HL-60/S4 treated with phorbol 12-myristate 13-acetate at 8.2 ng/mL for 4 days and 3 days (cell line): ENCODE data around the gene FUBP1.
"Not testable (repeated sequence)": the region's sequence is repeated elsewhere in the genome, so short reads cannot be mapped to it uniquely, and the experiment has no call there.

Experiments
- in situ Hi-C: fragments of 300-500 bp; cut with MboI; formaldehyde crosslinking; loops from 2 replicates; pipeline ENCODE4 v1.15.0; 2022; ENCODE audit warnings: low sequenced_read_pairs

Gene FUBP1

DNA sequence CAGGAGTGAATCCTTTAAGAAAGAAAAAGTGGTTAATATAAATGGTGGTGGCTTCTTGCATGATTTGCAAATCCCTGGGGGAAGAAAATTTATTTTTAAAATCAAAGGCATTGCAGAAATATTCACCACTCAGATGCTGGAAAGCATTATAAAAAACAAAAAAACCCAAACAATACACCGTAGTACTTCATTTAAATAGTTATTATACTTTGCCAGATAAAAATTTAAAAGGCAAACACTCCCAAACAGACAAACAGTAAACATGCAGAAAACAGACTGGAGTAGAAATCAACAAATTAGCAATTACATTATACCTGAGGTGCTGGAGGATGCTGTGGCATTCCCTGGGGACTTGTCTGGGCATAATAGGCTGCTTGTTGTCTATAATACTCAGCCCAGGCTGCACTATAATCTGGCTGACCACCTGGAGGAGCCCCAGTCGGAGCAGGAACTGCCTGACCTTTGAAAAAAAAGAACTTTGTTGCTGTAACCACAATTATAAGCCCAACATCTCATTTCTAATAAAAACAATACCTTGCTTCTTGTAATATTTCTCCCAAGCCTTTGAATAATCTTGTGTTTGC, 29.9 kb downstream of the FUBP1 start:
- in situ Hi-C loops: no loop called here

DNA sequence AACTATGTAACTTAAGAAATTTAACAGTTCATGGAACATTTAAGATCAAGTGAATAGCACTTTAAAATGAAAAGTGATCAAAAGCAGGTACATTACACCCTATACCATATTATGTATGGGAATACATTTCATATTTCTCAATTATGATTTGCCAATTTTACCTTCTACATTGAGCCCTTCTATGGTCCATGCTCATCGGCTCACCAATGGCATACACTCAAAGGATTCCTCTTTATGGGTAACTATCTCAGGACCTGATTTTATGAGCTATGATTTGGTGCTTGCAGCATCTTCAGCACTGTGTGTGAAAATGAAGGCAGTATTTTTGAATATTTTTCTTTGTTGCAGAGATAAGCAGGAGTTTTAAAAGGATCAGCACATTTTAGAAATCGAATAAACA, 33.5 kb downstream of the FUBP1 start:
- in situ Hi-C loops: no loop called here

DNA sequence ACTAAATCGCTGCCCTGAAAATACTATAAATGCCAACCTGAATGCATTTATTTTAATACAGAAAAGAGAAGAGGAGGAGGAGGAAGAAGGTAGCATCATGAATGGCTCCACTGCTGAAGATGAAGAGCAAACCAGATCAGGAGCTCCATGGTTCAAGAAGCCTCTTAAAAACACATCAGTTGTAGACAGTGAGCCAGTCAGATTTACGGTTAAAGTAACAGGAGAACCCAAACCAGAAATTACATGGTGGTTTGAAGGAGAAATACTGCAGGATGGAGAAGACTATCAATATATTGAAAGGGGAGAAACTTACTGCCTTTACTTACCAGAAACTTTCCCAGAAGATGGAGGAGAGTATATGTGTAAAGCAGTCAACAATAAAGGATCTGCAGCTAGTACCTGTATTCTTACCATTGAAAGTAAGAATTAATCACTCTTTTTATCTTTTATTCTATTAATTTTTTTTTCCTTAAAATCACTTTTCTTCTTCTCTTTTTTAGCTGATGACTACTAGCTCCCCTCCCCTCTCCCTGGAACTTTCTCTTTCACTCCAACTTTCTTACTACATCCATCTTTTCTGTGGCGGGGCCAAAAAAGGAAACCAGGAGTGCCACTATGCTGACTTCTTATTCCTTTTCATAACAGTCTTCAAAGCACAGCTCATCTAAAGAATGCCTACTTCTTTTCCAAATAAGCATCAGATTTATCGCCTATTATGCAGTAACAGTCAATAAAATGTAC, 36.3 kb downstream of the FUBP1 start:
- in situ Hi-C loops: no loop called here

DNA sequence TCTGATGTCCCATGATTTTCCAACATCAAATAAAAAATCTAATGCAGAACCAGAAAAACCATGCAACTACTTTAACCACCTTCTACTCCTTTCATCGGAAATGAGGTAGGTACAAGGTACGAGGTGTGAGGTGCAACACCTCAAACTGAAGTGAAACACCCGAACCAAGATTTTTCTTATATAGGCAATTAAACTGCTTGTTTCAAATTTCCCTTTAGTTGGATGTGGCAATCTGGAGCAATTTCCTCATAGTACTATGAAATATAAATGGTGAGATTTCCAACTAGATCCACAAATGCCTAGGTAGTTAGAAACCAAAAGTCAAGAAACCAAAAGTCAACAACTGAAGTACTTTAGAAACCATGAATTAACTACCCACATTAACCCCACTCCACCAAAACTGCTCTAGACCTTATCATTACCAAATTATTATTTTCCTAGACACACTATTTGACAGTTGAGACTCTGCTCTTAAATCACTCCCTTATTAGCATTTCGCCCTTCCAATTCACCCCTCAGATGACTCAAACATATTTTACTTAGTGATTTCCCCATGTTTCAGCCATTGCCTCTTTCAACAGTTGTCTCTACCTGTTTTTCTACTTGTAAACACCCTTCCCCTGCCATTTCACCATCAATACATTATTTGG, 37.8 kb downstream of the FUBP1 start:
- in situ Hi-C loops: no loop called here

DNA sequence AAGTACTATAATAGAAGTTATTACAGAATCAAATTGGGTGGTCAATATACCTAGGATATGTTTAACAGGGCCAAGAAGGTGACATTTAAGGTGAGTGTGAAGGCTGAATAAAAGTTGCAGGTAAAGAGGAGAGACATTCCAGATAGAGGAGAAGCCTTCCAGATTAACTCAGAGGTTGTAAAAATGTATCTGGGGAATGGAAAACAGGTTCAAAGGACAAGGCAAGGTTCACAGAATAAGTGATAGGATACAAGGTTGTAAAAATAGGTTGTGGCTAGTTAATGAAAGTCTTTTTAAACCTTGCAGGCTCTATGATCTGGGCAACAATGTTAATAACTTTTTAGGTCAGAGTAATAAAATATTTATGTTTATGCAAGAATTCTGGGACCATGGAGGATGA, 40.2 kb downstream of the FUBP1 start:
- in situ Hi-C loops: no loop called here

DNA sequence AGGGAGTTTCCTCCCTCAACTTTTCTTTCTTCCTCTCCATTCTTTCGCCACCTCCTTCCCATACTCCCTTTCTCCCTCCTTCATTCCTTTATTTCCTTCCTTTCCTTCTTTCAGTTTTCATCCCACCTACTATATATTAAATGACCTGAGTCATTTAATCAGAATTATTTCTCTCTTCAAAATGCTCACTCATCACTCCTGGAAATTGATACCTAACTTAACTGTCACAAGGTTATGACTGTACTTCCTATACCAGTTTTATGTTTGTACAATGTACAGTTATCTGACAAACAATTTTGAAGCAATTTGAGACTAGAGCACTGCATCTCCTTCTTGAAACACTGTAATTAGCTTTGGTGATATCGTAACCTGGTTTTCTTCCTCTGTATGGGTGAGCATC, 49.1 kb downstream of the FUBP1 start:
- in situ Hi-C loops: no loop called here

DNA sequence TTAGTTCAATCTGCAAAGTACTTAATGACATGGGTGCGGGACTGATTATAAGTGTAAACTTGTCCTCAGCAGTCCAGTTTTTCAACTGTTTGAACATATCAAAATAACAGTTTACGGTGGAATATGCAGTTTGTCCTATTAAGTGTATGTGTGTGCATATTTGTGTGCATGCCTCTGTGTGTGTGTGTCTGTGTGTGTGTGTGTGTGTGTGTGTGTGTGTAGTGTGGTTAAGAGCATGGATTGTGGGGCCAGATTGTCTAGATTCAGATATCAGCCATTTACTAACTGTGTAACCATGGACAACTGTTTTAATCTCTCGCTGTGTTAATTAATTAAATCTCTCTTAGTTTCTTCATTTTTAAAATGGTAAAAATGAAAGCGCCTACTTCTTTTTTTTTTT, 51.5 kb downstream of the FUBP1 start:
- in situ Hi-C loops: no loop called here

DNA sequence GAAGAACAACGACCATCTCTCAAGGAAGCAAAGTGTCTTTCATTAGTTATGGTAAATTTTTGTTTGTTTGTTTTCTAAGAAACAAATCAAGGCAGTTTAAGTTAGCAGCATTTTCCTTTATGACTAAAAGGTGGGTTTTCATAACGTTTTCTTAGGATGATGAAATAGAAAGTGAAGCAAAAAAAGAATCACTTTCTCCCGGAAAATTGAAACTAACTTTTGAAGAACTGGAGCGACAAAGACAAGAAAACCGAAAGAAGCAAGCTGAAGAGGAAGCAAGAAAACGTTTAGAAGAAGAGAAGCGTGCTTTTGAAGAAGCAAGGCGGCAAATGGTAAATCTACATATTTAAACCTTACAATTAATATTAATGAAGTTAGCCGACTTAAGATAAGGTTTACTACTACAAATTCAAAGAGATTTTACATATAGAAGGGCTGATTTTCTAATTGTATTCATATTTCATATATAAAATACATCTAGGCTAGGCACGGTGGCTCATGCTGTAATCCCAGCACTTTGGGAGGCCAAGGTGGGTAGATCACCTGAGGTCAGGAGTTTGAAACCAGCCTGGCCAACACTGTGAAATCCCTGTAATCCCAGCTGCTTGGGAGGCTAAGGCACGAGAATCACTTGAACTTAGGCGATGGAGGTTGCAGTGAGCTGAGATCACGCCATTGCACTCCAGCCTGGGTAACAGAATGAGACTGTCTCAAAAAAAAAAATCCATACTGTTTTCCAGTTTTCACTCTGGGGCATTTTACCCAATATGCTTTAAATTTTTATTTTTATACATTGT, 52.1 kb downstream of the FUBP1 start:
- in situ Hi-C loops: no loop called here

DNA sequence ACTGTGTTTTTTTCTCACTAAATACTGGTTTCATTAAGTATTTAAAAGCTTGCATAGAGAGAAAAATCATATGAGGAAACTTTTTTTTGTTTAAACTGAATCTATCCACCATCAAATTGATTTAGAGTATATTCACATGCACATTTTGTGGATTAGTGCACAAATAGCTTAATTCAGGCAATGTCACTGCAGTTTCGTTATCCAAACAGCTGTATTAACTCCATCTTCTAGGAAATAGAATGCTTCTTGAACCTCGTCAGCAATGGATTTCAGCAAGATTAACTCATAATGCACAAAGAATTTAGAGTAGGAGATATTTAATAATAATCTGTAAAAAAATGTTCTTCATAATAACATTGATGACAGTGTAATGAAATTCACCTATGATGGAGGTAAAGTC, 52.9 kb downstream of the FUBP1 start:
- in situ Hi-C loops: no loop called here

DNA sequence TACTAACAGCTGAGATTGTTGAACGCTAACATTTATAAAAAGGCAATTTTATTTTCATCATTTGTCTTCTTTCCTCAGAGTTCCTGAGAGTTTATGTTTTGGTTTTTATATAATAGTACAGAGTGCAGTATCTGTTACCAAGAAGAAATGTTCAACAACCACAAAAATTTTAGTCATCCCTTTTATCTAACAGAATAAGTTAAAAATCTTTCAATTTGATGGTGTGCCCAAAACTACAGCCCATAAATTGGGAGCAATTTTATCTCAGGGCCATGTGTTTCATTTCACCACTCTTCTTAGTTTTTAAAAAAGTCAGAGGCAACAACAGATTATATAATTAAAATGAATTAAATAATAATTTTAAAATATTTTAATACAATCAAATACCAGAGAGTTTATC, 53.4 kb downstream of the FUBP1 start:
- in situ Hi-C loops: no loop called here

DNA sequence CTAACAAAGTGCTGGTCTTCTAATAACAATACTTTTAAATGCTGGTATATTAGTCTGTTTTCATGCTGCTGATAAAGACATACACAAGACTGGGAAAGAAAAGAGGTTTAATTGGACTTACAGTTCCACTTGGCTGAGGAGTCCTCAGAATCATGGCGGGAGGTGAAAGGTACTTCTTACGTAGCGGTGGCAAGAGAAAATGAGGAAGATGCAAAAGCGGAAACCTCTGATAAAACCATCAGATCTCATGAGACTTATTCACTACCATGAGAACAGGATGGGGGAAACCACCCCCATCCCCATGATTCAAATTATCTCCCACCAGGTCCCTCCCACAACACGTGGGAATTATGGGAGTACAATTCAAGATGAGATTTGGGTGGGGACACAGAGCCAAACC, 60.0 kb downstream of the FUBP1 start:
- in situ Hi-C loops: not testable (repeated sequence)

DNA sequence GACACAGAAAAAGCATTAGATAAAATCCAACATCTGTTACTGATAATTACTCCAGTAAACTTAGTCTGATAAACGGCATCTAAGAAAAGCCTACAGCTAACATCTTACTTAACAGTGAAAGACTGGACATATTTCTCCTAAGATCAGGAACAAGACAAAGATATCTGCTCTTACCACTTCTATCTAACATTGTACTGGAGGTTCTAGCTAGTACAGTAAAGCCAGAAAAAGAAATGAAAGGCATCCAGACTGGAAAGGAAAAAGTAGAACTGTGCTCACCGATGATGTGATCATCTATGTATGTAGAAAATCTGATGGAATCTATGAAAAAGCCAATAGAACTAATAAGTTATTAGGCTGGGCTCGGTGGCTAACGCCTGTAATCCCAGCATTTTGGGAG, 68.8 kb downstream of the FUBP1 start:
- in situ Hi-C loops: no loop called here

DNA sequence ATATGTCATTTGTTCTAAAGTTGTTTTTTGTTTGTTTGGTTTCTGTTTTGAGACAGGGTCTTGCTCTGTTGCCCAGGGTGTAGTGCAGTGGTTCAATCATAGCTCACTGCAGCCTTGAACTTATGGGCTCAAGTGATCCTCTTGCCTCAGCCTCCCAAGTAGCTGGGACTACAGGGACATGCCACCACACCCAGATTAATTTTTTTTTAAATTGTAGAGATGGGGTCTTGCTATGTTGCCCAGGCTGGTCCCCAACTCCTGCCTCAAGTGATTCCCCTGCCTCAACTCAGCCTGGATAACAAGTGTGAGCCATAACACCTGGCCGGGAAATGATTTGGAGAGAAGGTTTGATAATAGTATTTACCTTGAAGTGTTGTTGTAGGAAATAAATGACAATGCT, 72.2 kb downstream of the FUBP1 start:
- in situ Hi-C loops: no loop called here

DNA sequence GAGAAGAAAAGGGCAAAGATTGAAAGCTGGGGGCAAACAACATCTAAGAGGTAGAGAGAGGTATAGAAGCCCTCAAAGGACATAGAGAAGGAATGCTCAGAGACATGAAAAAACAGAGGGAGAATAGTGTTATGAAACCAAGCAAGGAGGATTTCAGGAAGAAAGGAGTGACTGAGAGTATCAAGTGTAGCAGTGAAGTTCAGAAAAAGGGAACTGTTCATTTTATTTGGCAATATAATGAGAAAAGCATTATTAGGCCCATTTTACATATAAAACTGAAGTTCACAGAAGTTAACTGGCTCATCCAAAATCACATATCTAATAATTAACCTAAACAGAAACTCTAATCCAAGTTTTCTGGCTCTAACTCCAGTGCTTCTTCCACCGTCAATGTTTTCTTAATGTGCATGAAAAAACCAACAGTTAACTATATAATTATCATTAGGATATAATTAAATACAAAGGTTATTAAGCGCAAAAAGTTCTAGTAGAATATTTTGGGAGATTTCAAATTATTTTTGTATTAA, 72.8 kb downstream of the FUBP1 start:
- in situ Hi-C loops: no loop called here

DNA sequence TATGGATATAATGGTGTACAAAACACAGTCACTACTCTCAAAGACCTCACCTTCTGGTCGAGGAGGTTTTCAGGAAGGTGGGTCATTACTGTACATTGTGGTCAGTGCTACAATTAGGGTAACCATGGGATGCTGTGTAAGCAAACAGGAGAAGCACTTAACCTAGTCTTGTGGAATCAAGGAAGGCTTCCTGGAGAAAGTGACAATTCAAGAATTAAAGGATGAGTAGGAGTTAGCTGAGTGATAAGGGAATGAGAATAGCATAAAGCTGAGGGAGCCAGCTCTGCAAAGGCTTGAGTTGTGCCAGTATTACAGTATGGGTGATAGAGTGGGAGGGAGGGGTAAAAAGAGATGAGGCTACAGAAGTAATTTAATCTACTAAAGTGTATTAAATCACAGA, 73.3 kb downstream of the FUBP1 start:
- in situ Hi-C loops: no loop called here

DNA sequence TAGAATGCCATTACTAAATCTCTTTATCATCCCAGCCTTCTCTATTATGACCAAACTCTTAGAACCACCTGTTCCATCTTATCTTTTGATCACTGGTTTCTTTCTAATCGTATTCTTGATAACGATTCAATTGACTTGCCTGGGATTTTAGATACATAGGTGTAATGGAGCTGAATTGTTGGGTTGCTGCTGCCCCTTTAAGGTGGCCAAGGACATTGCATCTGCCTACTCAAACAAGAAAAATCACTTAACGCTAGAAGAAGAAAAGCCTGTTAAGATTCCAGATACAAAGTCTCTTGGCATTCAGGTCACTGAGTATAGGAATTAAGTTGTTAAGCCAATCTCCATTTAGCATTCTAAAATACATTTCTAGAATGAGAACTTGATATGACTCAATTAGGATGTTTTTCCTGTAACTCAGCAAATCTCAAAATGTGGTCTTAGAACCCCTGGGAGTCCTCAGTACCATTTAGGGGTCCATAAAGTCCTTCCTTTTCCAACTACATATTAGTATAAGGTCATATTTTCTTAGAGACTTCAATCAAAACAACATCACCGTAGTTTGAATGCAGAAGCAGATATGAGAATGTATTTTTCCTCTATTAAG, 78.1 kb downstream of the FUBP1 start:
- in situ Hi-C loops: no loop called here

DNA sequence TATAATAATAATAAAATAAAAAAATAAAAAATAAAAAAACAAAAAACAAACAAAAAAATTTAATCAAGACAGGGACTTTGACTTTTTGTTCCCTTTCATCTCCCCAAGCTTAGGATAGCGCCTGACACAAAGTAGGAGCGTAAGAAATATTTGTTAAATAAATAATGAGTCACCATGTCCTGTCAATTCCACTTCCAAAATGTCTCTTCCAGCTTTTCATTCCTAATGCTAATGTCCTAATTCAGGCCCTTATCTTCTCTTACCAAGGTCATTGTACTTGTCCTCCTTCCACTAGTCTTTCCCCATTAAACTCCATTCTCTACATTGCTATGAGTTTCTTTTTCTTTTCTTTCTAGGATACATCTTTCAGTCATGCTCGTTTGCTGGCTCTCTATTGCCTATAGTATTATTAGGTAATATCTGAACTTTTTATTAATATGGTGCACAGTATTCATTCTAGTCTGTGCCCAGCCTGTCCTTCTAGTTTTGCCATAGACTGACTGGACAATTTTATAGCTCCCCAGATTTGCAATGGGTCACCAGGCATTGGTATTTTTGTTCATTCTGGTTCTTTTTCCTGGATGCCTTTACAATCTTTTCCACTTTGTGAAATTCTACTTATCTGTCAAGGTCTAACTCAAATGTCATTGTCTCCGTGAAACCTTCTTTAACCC, 79.1 kb downstream of the FUBP1 start:
- in situ Hi-C loops: no loop called here
